K562 (cell line): ENCODE data around the gene PSAP. TPM values are rescaled to one million over a fixed set of nuclear protein-coding genes. Genes with fewer than 3 reads are reported as not detected.

Experiments used
- ATAC-seq: fragments of 200-7000 bp; cut with Tn5 transposase; 3 replicates; pipeline ENCODE4 v1.9.1; 2020; ENCODE audit warnings: moderate library complexity
- BruUV-seq: library from RNA; stranded (reverse); fragments of 400-500 nt; replicated peaks from 2 replicates; lab custom pipeline; 2021; lab: Mats Ljungman, UMichigan
- CTCF ChIA-PET: fragments of 300-600 bp; formaldehyde crosslinking; extraction: SDS; loops from one replicate; lab custom pipeline; 2021; ENCODE audit warnings: low intra/inter-chr PET ratio; lab: Yijun Ruan, JAX
- POLR2A ChIA-PET: fragments of 300-600, 350-650 bp; sonication (Branson Sonifier 250); formaldehyde crosslinking; extraction: SDS; loops from one replicate; lab custom pipeline; 2021; ENCODE audit warnings: antibody characterized with exemption, inconsistent platforms; lab: Yijun Ruan, JAX
- DNase-seq, 4 experiments: peaks; one replicate each; pipeline versions ENCODE4 v3.0.0 to v3.0.0-alpha.2; 2011 to 2018; ENCODE audit warnings: low spot score in 3 of 4, mixed read lengths in 3 of 4; ENCODE audit errors: extremely low read depth in 1 of 4
- FAIRE-seq: peaks from 2 replicates; lab custom pipeline; 2011; peaks lifted over from hg19 to GRCh38; lab: Jason Lieb, UNC
- H2AFZ ChIP-seq: 2 replicates; pipeline ENCODE4 v1.6.0; 2011; ENCODE audit warnings: low read depth, low read length, control low read depth, inconsistent platforms
- H3K27ac ChIP-seq: fragments of 200-600 bp; 3 replicates; pipeline ENCODE4 v1.8.0; 2011; ENCODE audit warnings: low read depth, mild to moderate bottlenecking, control low read depth, inconsistent platforms, low read length, moderate library complexity, mixed read lengths; ENCODE audit errors: extremely low read depth
- H3K27me3 ChIP-seq, 2 experiments: fragments of 300-600 bp in 1 of 2; 2 replicates in 1 of 2; 3 replicates in 1 of 2; pipeline versions ENCODE4 v1.6.0 to v1.8.0; 2011; ENCODE audit warnings: inconsistent platforms in 2 of 2, low read length in 2 of 2, mild to moderate bottlenecking in 1 of 2, mixed read lengths in 1 of 2, moderate library complexity in 1 of 2; ENCODE audit not compliant: control insufficient read depth in 2 of 2, insufficient read depth in 2 of 2
- H3K36me3 ChIP-seq: fragments of 300-600 bp; 3 replicates; pipeline ENCODE4 v1.8.0; 2011; ENCODE audit warnings: mild to moderate bottlenecking, low read length, inconsistent platforms; ENCODE audit not compliant: control insufficient read depth, insufficient read depth
- H3K4me1 ChIP-seq, 2 experiments: fragments of 200-600 bp in 1 of 2; replicated peaks in 1 of 2; 2 replicates in 1 of 2; 3 replicates in 1 of 2; pipeline versions ENCODE4 v1.5.1 to v1.8.0; 2011; ENCODE audit warnings: inconsistent platforms in 2 of 2, low read length in 2 of 2, mild to moderate bottlenecking in 1 of 2, mixed read lengths in 1 of 2, moderate library complexity in 1 of 2; ENCODE audit not compliant: control insufficient read depth in 2 of 2, insufficient read depth in 2 of 2
- H3K4me2 ChIP-seq: 2 replicates; pipeline ENCODE4 v1.6.1; 2011; ENCODE audit warnings: low read length, control low read depth, inconsistent platforms, mixed read lengths; ENCODE audit not compliant: insufficient read depth
- H3K4me3 ChIP-seq: fragments of 200-600 bp; sonication (generic), shearing (Covaris generic); 2 replicates; pipeline ENCODE4 v1.5.1; 2016; ENCODE audit warnings: control low read depth, inconsistent platforms
- H3K79me2 ChIP-seq: fragments of 200-600 bp; 3 replicates; pipeline ENCODE4 v1.8.0; 2011; ENCODE audit warnings: low read length, inconsistent platforms; ENCODE audit not compliant: control insufficient read depth, insufficient read depth
- H3K9ac ChIP-seq, 2 experiments: 2 replicates each; pipeline versions ENCODE4 v1.6.0 to v1.6.1; 2011; ENCODE audit warnings: low read depth in 2 of 2, low read length in 2 of 2, control low read depth in 1 of 2, inconsistent platforms in 1 of 2, mild to moderate bottlenecking in 1 of 2, mixed read lengths in 1 of 2; ENCODE audit not compliant: insufficient read depth in 1 of 2
- H3K9me1 ChIP-seq: one replicate; pipeline ENCODE4 v1.6.0; 2011; ENCODE audit warnings: inconsistent platforms, mild to moderate bottlenecking, low read length, moderate library complexity; ENCODE audit not compliant: control insufficient read depth, insufficient read depth
- H3K9me3 ChIP-seq: replicated peaks from 2 replicates; pipeline ENCODE4 v1.5.1; 2011; ENCODE audit warnings: low read depth, low read length, inconsistent platforms; ENCODE audit not compliant: control insufficient read depth, insufficient read depth
- H4K20me1 ChIP-seq: replicated peaks from 2 replicates; pipeline ENCODE4 v1.6.1; 2011; ENCODE audit warnings: low read length, inconsistent platforms, mixed read lengths; ENCODE audit not compliant: control insufficient read depth, insufficient read depth
- CLOCK ChIP-seq: fragments of 250-450 bp; sonication (Bioruptor Pico); IDR thresholded peaks from 2 replicates; pipeline ENCODE4 v1.4.0; 2020; ENCODE audit warnings: mild to moderate bottlenecking, moderate library complexity, borderline replicate concordance
- DIDO1 ChIP-seq: fragments of 450-650 bp; IDR thresholded peaks from 2 replicates; pipeline ENCODE4 v1.6.1; 2016; ENCODE audit warnings: low read depth, missing biosample characterization, missing genetic modification characterization
- HNRNPUL1 ChIP-seq: fragments of 200-400 bp; formaldehyde crosslinking; IDR thresholded peaks from 2 replicates; pipeline ENCODE4 v1.6.1; 2017; ENCODE audit warnings: low read length
- KDM1A ChIP-seq, 2 experiments: fragments of 450-650 bp; IDR thresholded peaks; 2 replicates each; pipeline ENCODE4 v1.6.1; 2016; ENCODE audit warnings: mild to moderate bottlenecking in 2 of 2
- ZC3H11A ChIP-seq: IDR thresholded peaks from 2 replicates; pipeline ENCODE4 v1.6.1; 2012; ENCODE audit warnings: low read depth, low read length, improper control_type of control experiment
- WGBS: fragments of 100-300 bp; shearing (Covaris generic); methylation state at CpG from one replicate; pipeline ENCODE4 v1.1.6; 2016; ENCODE audit warnings: low coverage, mixed read lengths; ENCODE audit not compliant: insufficient coverage; ENCODE audit errors: missing lambda C conversion rate; 5-methylcytosine and 5-hydroxymethylcytosine counted together
- in situ Hi-C: fragments of 300-500 bp; cut with MboI; formaldehyde crosslinking; loops from 4 replicates; pipeline ENCODE4 v1.15.0; 2018; ENCODE audit warnings: inconsistent platforms, mixed read lengths
- intact Hi-C: fragments of 100-400 bp; cut with micrococcal nuclease; formaldehyde crosslinking; loops from 2 replicates; pipeline ENCODE4 v1.14.2; 2022
- polyA plus RNA-seq, 8 experiments: library from polyadenylated mRNA; depleted of rRNA in 4 of 8; stranded (reverse) in 5 of 8; unstranded in 3 of 8; fragments of >200 nt; fragmentation: Nextera tagmentation in 2 of 8; fragmentation: Illumina TruSeq in 1 of 8; extraction: Ambion mirVana in 2 of 8; extraction: Trizol in 1 of 8; gene quantifications; 2 replicates each; pipeline versions ENCODE4 v1.2.1 to v1.2.3, GENCODE V29; 2011 to 2014; ENCODE audit warnings: inconsistent platforms in 1 of 8, missing spikeins in 1 of 8
- total RNA-seq, 7 experiments: library from RNA; depleted of rRNA in 6 of 7; stranded (reverse); fragments of >200 nt in 6 of 7; fragmentation: Illumina TruSeq in 2 of 7; extraction: Trizol in 2 of 7; gene quantifications; 2 replicates each; pipeline versions ENCODE4 v1.2.1 to v1.2.3, GENCODE V29; 2011 to 2021; ENCODE audit warnings: low replicate concordance in 1 of 7
- TF ChIP-seq, protein P1 (sequence below): fragments of 250-450 bp; sonication (Bioruptor Pico); IDR thresholded peaks from 2 replicates; pipeline ENCODE4 v1.4.0; 2020; ENCODE audit warnings: mild to moderate bottlenecking

PSAP gene
- total and polyA plus RNA-seq, 9 of the 15 experiments (the other 6 are each of a cell fraction or from before 2014, with no cell fraction given): 245 to 700 (median 429) TPM

DNA sequence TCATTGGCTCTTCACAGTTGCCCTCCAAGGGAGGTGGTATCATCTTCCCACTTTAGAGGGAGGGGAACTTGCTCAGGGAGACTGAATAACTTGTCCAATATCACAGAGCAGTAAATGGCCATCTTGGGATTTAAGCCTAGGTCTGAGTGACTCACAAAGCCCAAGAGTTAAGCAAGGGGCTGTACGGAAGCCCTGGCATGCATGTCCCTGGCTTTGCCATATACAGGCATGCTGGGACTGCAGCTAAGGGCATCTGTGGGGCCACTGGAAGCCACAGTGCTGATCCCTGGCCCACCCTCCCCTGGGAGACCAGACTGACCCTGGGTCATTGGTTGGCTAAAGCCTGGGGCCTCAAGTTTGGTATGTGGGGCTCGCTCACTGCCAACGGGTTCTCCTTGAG lies 80.8 kb downstream of the PSAP start:
- Histone ChIP-seq H3K36me3 (no peaks in the 10 kb centered on the region), H3K9ac (no peak overlapping the region), H2AFZ (no peak overlapping the region), H3K79me2 (no peaks in the 10 kb centered on the region; the same call in 2 of the 3 replicates), H3K27ac (no peak overlapping the region), H3K27me3 (no peaks in the 10 kb centered on the region), H3K4me2 (no peak overlapping the region), H3K4me1 (peaks cover 43 to 50% of the 10 kb centered on the region in 2 experiments), H3K9me1 (no peaks in the 10 kb centered on the region), H3K9me3 (no peaks in the 10 kb centered on the region), H3K4me3 (no peak overlapping the region), H4K20me1 (peaks cover 3% of the 10 kb centered on the region; the same call in 1 of the 2 replicates)
- DNase-seq (no peak), FAIRE-seq (no peak), ATAC-seq (no peak)
- POLR2A ChIA-PET: interaction anchor here (0.6 to 1.3 kb wide), 3 partner anchors 18 to 111 kb away, joined by 3 read pairs; no protein-coding TSS in a partner anchor
- CTCF ChIA-PET: no interaction called here
- no peak for TF ChIP-seq HNRNPUL1
- TF ChIP-seq, protein P1, sequence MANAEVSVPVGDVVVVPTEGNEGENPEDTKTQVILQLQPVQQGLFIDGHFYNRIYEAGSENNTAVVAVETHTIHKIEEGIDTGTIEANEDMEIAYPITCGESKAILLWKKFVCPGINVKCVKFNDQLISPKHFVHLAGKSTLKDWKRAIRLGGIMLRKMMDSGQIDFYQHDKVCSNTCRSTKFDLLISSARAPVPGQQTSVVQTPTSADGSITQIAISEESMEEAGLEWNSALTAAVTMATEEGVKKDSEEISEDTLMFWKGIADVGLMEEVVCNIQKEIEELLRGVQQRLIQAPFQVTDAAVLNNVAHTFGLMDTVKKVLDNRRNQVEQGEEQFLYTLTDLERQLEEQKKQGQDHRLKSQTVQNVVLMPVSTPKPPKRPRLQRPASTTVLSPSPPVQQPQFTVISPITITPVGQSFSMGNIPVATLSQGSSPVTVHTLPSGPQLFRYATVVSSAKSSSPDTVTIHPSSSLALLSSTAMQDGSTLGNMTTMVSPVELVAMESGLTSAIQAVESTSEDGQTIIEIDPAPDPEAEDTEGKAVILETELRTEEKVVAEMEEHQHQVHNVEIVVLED (CRISPR knock-in tag): no peak
- no peak for TF ChIP-seq CLOCK
- no peak for TF ChIP-seq ZC3H11A
- no peak for TF ChIP-seq DIDO1 (tag)
- no peak for TF ChIP-seq KDM1A (IDR thresholded peaks at IDR 0.05)
- WGBS: 77% methylated on average over 3 of the region's 3 CpGs
- no TSS peak for BruUV-seq
- in situ Hi-C loops: no loop called here
- intact Hi-C loops: no loop called here
